ENCODE results near the gene FAM13A. TPM values are rescaled to one million over a fixed set of nuclear protein-coding genes. Genes with fewer than 3 reads are reported as not detected.

The FAM13A gene
- total RNA-seq, 1 donor from 2014 or later, result 39.1 TPM

DNA sequence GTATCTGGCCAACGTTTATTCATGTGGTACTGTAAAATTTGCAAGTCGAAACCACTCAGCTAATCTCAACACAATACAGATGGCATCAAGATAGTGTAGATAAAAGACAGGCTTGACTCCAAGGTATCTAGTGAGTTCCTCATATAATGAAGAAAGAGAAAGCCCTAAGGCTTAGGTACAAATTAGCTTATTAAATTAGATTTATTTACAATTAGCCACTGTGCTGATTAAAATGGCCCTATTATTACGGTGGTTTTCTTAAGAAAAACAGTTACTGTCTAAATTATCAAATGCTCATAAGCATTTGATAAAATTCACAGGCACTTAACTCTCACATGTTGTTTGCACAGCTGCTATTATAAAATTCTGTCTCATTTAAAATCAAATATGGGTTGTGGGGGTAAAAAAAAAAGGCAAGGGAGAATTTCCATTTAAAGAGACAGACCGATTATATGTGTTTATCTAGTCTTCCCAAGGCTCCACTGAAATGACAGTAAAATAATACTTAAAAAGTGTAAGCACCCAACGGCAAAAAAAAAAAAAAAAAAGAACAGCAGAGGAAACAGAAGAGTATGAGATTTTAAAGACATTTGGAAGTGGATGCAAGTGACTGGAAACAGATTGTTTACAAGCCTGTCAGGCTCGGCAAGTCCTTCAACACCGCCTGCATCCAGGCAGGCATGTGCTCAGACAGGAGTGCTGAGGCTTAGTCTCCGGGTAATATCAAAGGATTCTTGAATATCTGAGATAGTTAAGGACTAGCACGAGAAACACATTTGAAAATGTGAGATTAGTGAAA, 55.1 kb downstream of the FAM13A start:
- H3K9me3 ChIP-seq, result no peaks in the 10 kb centered on the region
- no peak overlapping the region for H3K27ac ChIP-seq
- H3K36me3 ChIP-seq, result no peaks in the 10 kb centered on the region
- H3K4me3 ChIP-seq, result no peak overlapping the region
- intact Hi-C loops (cut with DNase I), result no loop called here
- TF ChIP-seq, protein P1, sequence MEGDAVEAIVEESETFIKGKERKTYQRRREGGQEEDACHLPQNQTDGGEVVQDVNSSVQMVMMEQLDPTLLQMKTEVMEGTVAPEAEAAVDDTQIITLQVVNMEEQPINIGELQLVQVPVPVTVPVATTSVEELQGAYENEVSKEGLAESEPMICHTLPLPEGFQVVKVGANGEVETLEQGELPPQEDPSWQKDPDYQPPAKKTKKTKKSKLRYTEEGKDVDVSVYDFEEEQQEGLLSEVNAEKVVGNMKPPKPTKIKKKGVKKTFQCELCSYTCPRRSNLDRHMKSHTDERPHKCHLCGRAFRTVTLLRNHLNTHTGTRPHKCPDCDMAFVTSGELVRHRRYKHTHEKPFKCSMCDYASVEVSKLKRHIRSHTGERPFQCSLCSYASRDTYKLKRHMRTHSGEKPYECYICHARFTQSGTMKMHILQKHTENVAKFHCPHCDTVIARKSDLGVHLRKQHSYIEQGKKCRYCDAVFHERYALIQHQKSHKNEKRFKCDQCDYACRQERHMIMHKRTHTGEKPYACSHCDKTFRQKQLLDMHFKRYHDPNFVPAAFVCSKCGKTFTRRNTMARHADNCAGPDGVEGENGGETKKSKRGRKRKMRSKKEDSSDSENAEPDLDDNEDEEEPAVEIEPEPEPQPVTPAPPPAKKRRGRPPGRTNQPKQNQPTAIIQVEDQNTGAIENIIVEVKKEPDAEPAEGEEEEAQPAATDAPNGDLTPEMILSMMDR (IDR thresholded peaks at IDR 0.05), result no peak
- H3K4me1 ChIP-seq, result peaks cover 12% of the 10 kb centered on the region
- ATAC-seq, result no peak
- DNase-seq, result no peak
- no peaks in the 10 kb centered on the region for H3K27me3 ChIP-seq (ENCODE audit: low read depth)

DNA sequence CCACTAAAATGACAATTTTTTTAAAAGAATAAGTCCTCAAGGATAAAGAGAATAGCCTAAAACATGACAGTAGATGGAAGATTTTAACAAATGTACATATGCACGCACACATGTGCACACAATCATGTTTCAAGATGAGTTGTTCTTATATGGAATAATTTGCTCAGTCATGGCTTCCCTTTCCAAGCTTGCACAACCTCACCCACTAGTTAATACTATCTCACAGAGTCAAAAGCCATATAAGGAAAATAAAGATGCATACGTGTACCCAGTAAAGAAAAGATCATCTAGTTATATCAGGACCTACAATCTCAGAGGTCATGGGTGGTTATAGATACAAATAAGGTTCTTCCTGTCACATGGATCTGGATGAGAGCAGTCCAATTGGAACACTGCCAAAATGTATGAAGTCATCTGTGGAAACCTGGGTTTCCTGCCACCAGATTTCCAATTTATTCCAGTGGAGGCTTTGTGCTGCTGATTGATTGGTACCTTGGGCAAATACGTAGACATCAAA, 56.1 kb downstream of the FAM13A start:
- DNase-seq (no peak), ATAC-seq (no peak)
- TF ChIP-seq, protein P1 (IDR thresholded peaks at IDR 0.05), result no peak
- Histone ChIP-seq H3K4me3 (no peak overlapping the region), H3K27me3 (ENCODE audit: low read depth) (no peaks in the 10 kb centered on the region), H3K9me3 (no peaks in the 10 kb centered on the region), H3K36me3 (no peaks in the 10 kb centered on the region), H3K27ac (no peak overlapping the region), H3K4me1 (peaks cover 12% of the 10 kb centered on the region)
- intact Hi-C loops (cut with DNase I), result no loop called here

DNA sequence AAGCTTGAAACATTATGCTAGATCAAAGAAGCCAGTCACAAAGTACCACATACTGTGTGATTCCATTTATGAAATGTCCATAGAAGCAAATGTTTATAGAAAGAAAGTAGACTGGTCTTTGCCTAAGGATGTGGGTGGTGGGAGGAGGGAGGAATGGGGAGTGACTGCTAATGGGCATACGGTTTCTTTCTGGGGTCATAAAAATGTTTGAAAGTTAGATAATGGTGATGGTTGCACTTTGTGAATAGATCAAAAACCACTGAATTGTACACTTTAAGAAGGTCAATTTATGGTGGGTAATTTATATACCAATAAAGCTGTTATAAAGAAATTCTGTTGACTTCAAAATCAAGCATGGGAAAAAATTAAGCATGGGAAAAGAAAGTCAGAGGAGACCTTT, 56.6 kb downstream of the FAM13A start:
- DNase-seq (no peak), ATAC-seq (no peak)
- intact Hi-C loops (cut with DNase I), result no loop called here
- H3K27me3 ChIP-seq (ENCODE audit: low read depth), result no peaks in the 10 kb centered on the region
- H3K27ac ChIP-seq, result no peak overlapping the region
- peaks cover 12% of the 10 kb centered on the region for H3K4me1 ChIP-seq
- H3K9me3 ChIP-seq, result no peaks in the 10 kb centered on the region
- TF ChIP-seq, protein P1 (IDR thresholded peaks at IDR 0.05), result no peak
- no peaks in the 10 kb centered on the region for H3K36me3 ChIP-seq
- no peak overlapping the region for H3K4me3 ChIP-seq

DNA sequence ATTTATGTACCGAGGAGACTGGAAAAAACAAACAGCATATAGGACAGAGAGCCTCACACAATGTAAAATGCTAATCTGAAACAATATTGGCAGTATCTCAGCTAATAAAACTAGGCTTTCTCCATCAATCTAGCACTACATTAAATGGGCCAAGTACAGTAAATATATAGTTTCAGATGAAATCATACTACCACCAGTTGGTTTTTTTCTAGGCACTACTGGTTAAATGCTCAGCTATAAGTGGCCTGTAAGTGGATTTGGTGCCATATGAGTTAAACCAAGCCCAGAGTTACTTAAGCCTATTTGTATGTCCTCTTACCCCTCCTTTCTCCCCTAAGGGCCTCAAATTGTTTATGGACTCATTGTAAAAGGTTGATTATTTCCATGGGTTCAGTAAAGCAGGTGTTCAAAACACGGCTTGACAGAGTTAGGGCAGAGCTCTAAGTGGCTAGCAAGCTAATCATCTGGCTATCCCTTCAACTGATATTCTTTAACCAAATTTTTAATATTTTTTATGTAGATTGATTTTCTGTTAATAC, 57.5 kb downstream of the FAM13A start:
- DNase-seq, result no peak
- no peak for ATAC-seq
- Histone ChIP-seq H3K9me3 (no peaks in the 10 kb centered on the region), H3K27ac (no peak overlapping the region), H3K36me3 (no peaks in the 10 kb centered on the region), H3K4me3 (no peak overlapping the region), H3K27me3 (ENCODE audit: low read depth) (no peaks in the 10 kb centered on the region), H3K4me1 (peaks cover 12% of the 10 kb centered on the region)
- TF ChIP-seq, protein P1 (IDR thresholded peaks at IDR 0.05), result no peak
- intact Hi-C loops (cut with DNase I), result no loop called here

DNA sequence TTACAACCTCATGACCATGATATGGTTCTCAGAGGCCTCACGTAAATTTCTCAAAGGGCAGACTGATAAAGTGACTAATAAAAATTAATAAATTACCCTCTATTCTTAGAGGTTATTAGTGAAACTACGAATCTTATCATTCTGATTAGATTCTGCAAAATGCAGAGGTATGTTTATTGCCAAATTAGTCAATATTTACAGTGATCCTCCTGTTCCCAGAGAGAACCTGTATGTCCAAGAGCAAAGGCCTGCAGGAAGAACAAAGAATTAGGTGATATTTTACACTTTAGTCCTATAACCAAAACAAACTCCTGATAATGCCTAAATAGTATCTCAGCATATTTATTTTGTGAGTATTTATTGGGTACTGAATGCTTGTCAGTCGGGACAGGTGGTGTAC, 58.1 kb downstream of the FAM13A start:
- no peaks in the 10 kb centered on the region for H3K9me3 ChIP-seq
- ATAC-seq, result no peak
- intact Hi-C loops (cut with DNase I), result no loop called here
- H3K4me3 ChIP-seq, result no peak overlapping the region
- no peak for DNase-seq
- TF ChIP-seq, protein P1 (IDR thresholded peaks at IDR 0.05), result no peak
- H3K27me3 ChIP-seq (ENCODE audit: low read depth), result no peaks in the 10 kb centered on the region
- peaks cover 12% of the 10 kb centered on the region for H3K4me1 ChIP-seq
- no peaks in the 10 kb centered on the region for H3K36me3 ChIP-seq
- no peak overlapping the region for H3K27ac ChIP-seq

Measured in lower lobe of right lung (tissue), 2 donors.